T-cell (primary cell): ENCODE data around the gene CDK4. TPM values are rescaled to one million over a fixed set of nuclear protein-coding genes. Genes with fewer than 3 reads are reported as not detected.

Experiments used
- ATAC-seq, 4 experiments: fragments of 200-7000 bp in 3 of 4; fragments of 150-1000 bp in 1 of 4; cut with Tn5 transposase; replicated peaks in 1 of 4; 1 replicate in 3 of 4; 2 replicates in 1 of 4; pipeline ENCODE4 v1.10.0; 2021; ENCODE audit warnings: moderate library complexity in 3 of 4, mild to moderate bottlenecking in 2 of 4, moderate number of reproducible peaks in 1 of 4
- CTCF ChIA-PET, 2 donors: fragments of 300-600 bp; sonication (Branson Sonifier 250); formaldehyde crosslinking; loops; one replicate each; lab custom pipeline; 2022; ENCODE audit warnings: antibody characterized with exemption in 2 of 2; lab: Charles Lee
- POLR2A ChIA-PET, 2 donors: fragments of 300-600 bp; sonication (Branson Sonifier 250); formaldehyde crosslinking; loops; one replicate each; lab custom pipeline; 2022; ENCODE audit warnings: antibody characterized with exemption in 2 of 2; lab: Charles Lee
- DNase-seq, 35 experiments: peaks; one replicate each; pipeline versions ENCODE4 v3.0.0 to v3.0.0-alpha.2; 2013 to 2023
- H3K27ac ChIP-seq: one replicate; pipeline ENCODE4 v1.5.1; 2013; ENCODE audit warnings: low read length
- H3K27me3 ChIP-seq, 2 experiments: replicated peaks in 1 of 2; 1 replicate in 1 of 2; 2 replicates in 1 of 2; pipeline versions ENCODE4 v1.6.1 to v1.7.0; 2013; ENCODE audit warnings: low read length in 1 of 2, mixed read lengths in 1 of 2; ENCODE audit not compliant: control insufficient read depth in 2 of 2, insufficient read depth in 2 of 2; ENCODE audit errors: extremely low read depth in 1 of 2
- H3K36me3 ChIP-seq, 2 donors: 1 replicate in 1 of 2; 2 replicates in 1 of 2; pipeline versions ENCODE4 v1.6.1 to v1.7.0; 2013; ENCODE audit warnings: low read length in 1 of 2; ENCODE audit not compliant: control insufficient read depth in 2 of 2, insufficient read depth in 1 of 2; ENCODE audit errors: extremely low read depth in 1 of 2
- H3K4me1 ChIP-seq, 2 experiments: 1 replicate in 1 of 2; 2 replicates in 1 of 2; pipeline versions ENCODE4 v1.6.1 to v1.7.0; 2013; ENCODE audit warnings: low read length in 2 of 2, mixed read lengths in 1 of 2; ENCODE audit not compliant: insufficient read depth in 2 of 2, control insufficient read depth in 1 of 2; ENCODE audit errors: extremely low read depth in 1 of 2
- H3K4me3 ChIP-seq, 2 donors: 1 replicate in 1 of 2; 2 replicates in 1 of 2; pipeline versions ENCODE4 v1.5.1 to v1.7.0; 2013; ENCODE audit warnings: mild to moderate bottlenecking in 2 of 2, low read length in 1 of 2, moderate library complexity in 1 of 2; ENCODE audit not compliant: control insufficient read depth in 1 of 2; ENCODE audit errors: extremely low read depth in 1 of 2
- H3K9me3 ChIP-seq: 2 replicates; pipeline ENCODE4 v1.7.0; 2013
- H3K27ac Mint-ChIP-seq, 2 donors: one replicate each; pipeline ENCODE4 v1.8.0; 2020 to 2021; ENCODE audit warnings: mild to moderate bottlenecking in 2 of 2, mixed read lengths in 2 of 2
- H3K27me3 Mint-ChIP-seq, 2 donors: one replicate each; pipeline ENCODE4 v1.8.0; 2021 to 2022; ENCODE audit warnings: mixed read lengths in 2 of 2
- H3K36me3 Mint-ChIP-seq: one replicate; pipeline ENCODE4 v1.8.0; 2021; ENCODE audit warnings: mixed read lengths
- H3K4me1 Mint-ChIP-seq, 3 donors: one replicate each; pipeline ENCODE4 v1.8.0; 2020 to 2022; ENCODE audit warnings: mixed read lengths in 3 of 3, mild to moderate bottlenecking in 1 of 3
- H3K4me3 Mint-ChIP-seq, 3 donors: one replicate each; pipeline ENCODE4 v1.8.0; 2020 to 2022; ENCODE audit warnings: mild to moderate bottlenecking in 3 of 3, mixed read lengths in 3 of 3, moderate library complexity in 3 of 3
- H3K9me3 Mint-ChIP-seq, 3 donors: one replicate each; pipeline ENCODE4 v1.8.0; 2020 to 2022; ENCODE audit warnings: mixed read lengths in 3 of 3
- WGBS: methylation state at CpG from one replicate; pipeline ENCODE4 v1.1.5; 2013; ENCODE audit warnings: missing lambda C conversion rate; ENCODE audit not compliant: insufficient coverage; 5-methylcytosine and 5-hydroxymethylcytosine counted together
- total RNA-seq, 35 experiments: library from RNA in 6 of 35; stranded (reverse) in 6 of 35; fragments of 120-200 nt in 1 of 35; gene quantifications; one replicate each; pipeline versions ENCODE4 v1.2.1 to v1.2.4 and lab custom pipeline; 2013 to 2026

The CDK4 gene
- total RNA-seq, 5 donors from 2014 or later (not counting 1 experiment from before 2014, with no cell fraction given): 24.1 to 53.9 (median 46.2) TPM

- POLR2A ChIA-PET: interaction anchor here in 1 of 2 donors (0.6 kb wide), 1 partner anchor 27 kb away, joined by 3 read pairs; no protein-coding TSS in a partner anchor
- WGBS: no CpG with 5 or more reads among the region's 11 CpGs
- no peaks in the 10 kb centered on the region for H3K9me3 Mint-ChIP-seq
- H3K27ac Mint-ChIP-seq: peak overlapping the region in 1 of 2 donors; percentile 44
- DNase-seq (no peak), ATAC-seq (no peak)
- CTCF ChIA-PET: interaction anchor here (0.7 to 1.3 kb wide), 4 partner anchors 15 to 120 kb away, joined by 3 to 4 read pairs (median 4); no protein-coding TSS in a partner anchor
- H3K4me3 ChIP-seq: no peak overlapping the region
- H3K36me3 ChIP-seq: peaks cover 0 to 34% of the 10 kb centered on the region in 2 donors
- peaks cover 23% of the 10 kb centered on the region for H3K36me3 Mint-ChIP-seq
- H3K4me1 Mint-ChIP-seq: peaks cover 50 to 54% (median 52%) of the 10 kb centered on the region in 3 donors
- peak overlapping the region; percentile 62 to 100 (median 77) for H3K4me3 Mint-ChIP-seq
- H3K9me3 ChIP-seq: no peaks in the 10 kb centered on the region
- no peaks in the 10 kb centered on the region for H3K27me3 Mint-ChIP-seq
- H3K27ac ChIP-seq: no peak overlapping the region
- H3K4me1 ChIP-seq: peaks cover 22 to 40% of the 10 kb centered on the region in 2 experiments
- H3K27me3 ChIP-seq: no peaks in the 10 kb centered on the region
These were observed 31.8 kb upstream of the CDK4 start for GRCh38 chr12:57783861-57784260.

- Histone ChIP-seq H3K27me3 (no peaks in the 10 kb centered on the region), H3K4me1 (peaks cover 22 to 43% of the 10 kb centered on the region in 2 experiments), H3K36me3 (peaks cover 0 to 30% of the 10 kb centered on the region in 2 donors), H3K27ac (no peak overlapping the region), H3K9me3 (no peaks in the 10 kb centered on the region), H3K4me3 (peak overlapping the region; percentile 89 to 99)
- Mint-ChIP-seq H3K9me3 (no peaks in the 10 kb centered on the region), H3K27me3 (no peaks in the 10 kb centered on the region), H3K36me3 (peaks cover 21% of the 10 kb centered on the region), H3K27ac (peak overlapping the region; percentile 97 to 99), H3K4me3 (peak overlapping the region; percentile 98 to 100 (median 99)), H3K4me1 (peaks cover 50 to 55% (median 53%) of the 10 kb centered on the region in 3 donors)
- POLR2A ChIA-PET: interaction anchor here (0.6 kb wide), 2 partner anchors 11 to 99 kb away, joined by 3 read pairs; partner anchors contain the start of genes EEF1AKMT3 (in 1 of the 2) and METTL1 (in 1 of the 2)
- no peak for DNase-seq
- WGBS: 94% methylated on average over 8 of the region's 12 CpGs
- no peak for ATAC-seq
- CTCF ChIA-PET: interaction anchor here (0.7 to 2.8 kb wide), 9 partner anchors 11 to 120 kb away, joined by 3 to 14 read pairs (median 3); partner anchors contain the start of genes EEF1AKMT3 (in 2 of the 2), METTL1 (in 2 of the 2), CYP27B1 (in 1 of the 2) and OS9 (in 1 of the 2)
These were observed 31.3 kb upstream of the CDK4 start for GRCh38 chr12:57783466-57783801.

- H3K9me3 Mint-ChIP-seq: no peaks in the 10 kb centered on the region
- Histone ChIP-seq H3K27me3 (no peaks in the 10 kb centered on the region), H3K27ac (peak within 1 kb of the TSS; percentile 75), H3K4me1 (peaks cover 22 to 46% of the 10 kb centered on the region in 2 experiments), H3K9me3 (no peaks in the 10 kb centered on the region), H3K36me3 (peaks cover 0 to 30% of the 10 kb centered on the region in 2 donors), H3K4me3 (peak within 1 kb of the TSS; percentile 89 to 99)
- ChIA-PET CTCF (interaction anchor here (0.5 to 2.8 kb wide), 21 partner anchors 10 to 158 kb away, joined by 3 to 14 read pairs (median 4); partner anchors contain the start of genes EEF1AKMT3 (in 2 of the 2), METTL1 (in 2 of the 2), ATP23 (in 1 of the 2) and CYP27B1 (in 1 of the 2)), POLR2A (interaction anchor here (0.6 kb wide), 2 partner anchors 11 to 100 kb away, joined by 3 read pairs; partner anchors contain the start of genes EEF1AKMT3 (in 1 of the 2) and METTL1 (in 1 of the 2))
- H3K27me3 Mint-ChIP-seq: no peaks in the 10 kb centered on the region
- WGBS: under 1% methylated on average over 38 of the region's 45 CpGs
- H3K36me3 Mint-ChIP-seq: peaks cover 20% of the 10 kb centered on the region
- ATAC-seq (peak; percentile 83 to 96 (median 88)), DNase-seq (peak; percentile 89 to 99 (median 96))
- peak within 1 kb of the TSS; percentile 98 to 100 (median 99) for H3K4me3 Mint-ChIP-seq
- H3K27ac Mint-ChIP-seq: peak within 1 kb of the TSS; percentile 97 to 99
- H3K4me1 Mint-ChIP-seq: peaks cover 50 to 58% (median 52%) of the 10 kb centered on the region in 3 donors
These were observed 30.7 kb upstream of the CDK4 start, which contains the start of gene TSFM for GRCh38 chr12:57782608-57783465. Gene TSFM (plus strand): TSS chr12:57782787. CDS start chr12:57782802, 15 bp downstream.

- Mint-ChIP-seq H3K36me3 (peaks cover 18% of the 10 kb centered on the region), H3K27ac (peak overlapping the region; percentile 97 to 99), H3K9me3 (no peaks in the 10 kb centered on the region), H3K4me1 (peaks cover 50 to 58% (median 52%) of the 10 kb centered on the region in 3 donors), H3K27me3 (no peaks in the 10 kb centered on the region), H3K4me3 (peak overlapping the region; percentile 98 to 100 (median 99))
- H3K4me3 ChIP-seq: peak overlapping the region; percentile 89 to 99
- no peak for ATAC-seq
- H3K9me3 ChIP-seq: no peaks in the 10 kb centered on the region
- H3K27me3 ChIP-seq: no peaks in the 10 kb centered on the region
- 0% methylated on average over 1 of the region's 4 CpGs for WGBS
- no peak for DNase-seq
- peaks cover 0 to 24% of the 10 kb centered on the region in 2 donors for H3K36me3 ChIP-seq
- POLR2A ChIA-PET: interaction anchor here in 1 of 2 donors (0.6 kb wide), 1 partner anchor 138 kb away, joined by 3 read pairs; no protein-coding TSS in a partner anchor
- CTCF ChIA-PET: interaction anchor here (0.6 to 2.8 kb wide), 10 partner anchors 10 to 135 kb away, joined by 3 to 14 read pairs (median 4); partner anchors contain the start of genes CYP27B1 (in 1 of the 2), EEF1AKMT3 (in 1 of the 2) and METTL1 (in 1 of the 2)
- peak overlapping the region; percentile 75 for H3K27ac ChIP-seq
- H3K4me1 ChIP-seq: peaks cover 22 to 46% of the 10 kb centered on the region in 2 experiments
These were observed 30.1 kb upstream of the CDK4 start for GRCh38 chr12:57782243-57782607.

- ATAC-seq (no peak), DNase-seq (peak in 1 of 35 experiments; percentile 19)
- ChIA-PET CTCF (interaction anchor here (0.9 to 2.8 kb wide), 10 partner anchors 10 to 117 kb away, joined by 3 to 14 read pairs (median 4); partner anchors contain the start of genes EEF1AKMT3 (in 1 of the 2) and METTL1 (in 1 of the 2)), POLR2A (interaction anchor here (0.5 to 0.8 kb wide), 5 partner anchors 8 to 138 kb away, joined by 3 read pairs; no protein-coding TSS in a partner anchor)
- Mint-ChIP-seq H3K4me3 (peak overlapping the region; percentile 7 to 100 (median 17)), H3K9me3 (no peaks in the 10 kb centered on the region), H3K4me1 (peaks cover 50 to 58% (median 52%) of the 10 kb centered on the region in 3 donors), H3K27ac (peak overlapping the region; percentile 97 to 99), H3K27me3 (no peaks in the 10 kb centered on the region), H3K36me3 (peaks cover 15% of the 10 kb centered on the region)
- WGBS: 54% methylated on average over 2 of the region's 2 CpGs
- no peaks in the 10 kb centered on the region for H3K27me3 ChIP-seq
- no peak overlapping the region for H3K4me3 ChIP-seq
- H3K9me3 ChIP-seq: no peaks in the 10 kb centered on the region
- H3K36me3 ChIP-seq: peaks cover 0 to 20% of the 10 kb centered on the region in 2 donors
- H3K4me1 ChIP-seq: peaks cover 22 to 46% of the 10 kb centered on the region in 2 experiments
- H3K27ac ChIP-seq: peak overlapping the region; percentile 75
These were observed 29.7 kb upstream of the CDK4 start for GRCh38 chr12:57781801-57782200.
